Fibroblast of the aortic adventitia (primary cell): ENCODE results near the gene HJV. TPM values are rescaled to one million over a fixed set of nuclear protein-coding genes. Genes with fewer than 3 reads are reported as not detected.

ENCODE experiments used
- DNase-seq: peaks from one replicate; pipeline ENCODE4 v3.0.0-alpha.2; 2010; ENCODE audit warnings: low read depth
- H3K4me3 ChIP-seq: 2 replicates; pipeline ENCODE4 v1.5.1; 2011; ENCODE audit warnings: low read depth, mild to moderate bottlenecking, control low read depth, low read length, moderate library complexity
- CTCF ChIP-seq: IDR thresholded peaks from 2 replicates; pipeline ENCODE4 v1.5.1; 2011; ENCODE audit warnings: mild to moderate bottlenecking, low read length, control low read depth, inconsistent platforms; ENCODE audit not compliant: insufficient read depth
- total RNA-seq: library from RNA; depleted of rRNA; stranded (reverse); fragments of >200 nt; gene quantifications from 2 replicates; pipeline ENCODE4 v1.2.3, GENCODE V29; 2012; ENCODE audit warnings: low replicate concordance

Gene HJV
- total RNA-seq, 1 donor: not detected

DNA sequence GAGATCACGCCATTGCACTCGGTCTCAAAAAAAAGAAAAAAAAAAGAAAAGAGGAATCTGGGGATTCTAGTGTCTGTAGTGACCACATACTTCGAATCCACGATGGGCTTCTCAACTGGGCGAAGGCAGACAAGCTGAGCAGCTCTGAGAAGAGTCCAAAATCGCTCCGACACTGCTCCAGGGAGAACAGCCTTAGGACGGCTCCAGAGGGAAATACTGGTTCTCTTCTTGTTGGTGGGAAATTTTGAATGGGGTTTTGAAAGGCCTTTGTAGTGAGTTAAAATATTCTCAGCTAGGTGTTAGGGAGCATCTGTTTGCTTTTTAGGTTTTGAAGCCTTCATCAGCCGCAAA, 18.3 kb upstream of the HJV start:
- no peak for DNase-seq
- no peak overlapping the region for H3K4me3 ChIP-seq
- TF ChIP-seq CTCF: no peak

DNA sequence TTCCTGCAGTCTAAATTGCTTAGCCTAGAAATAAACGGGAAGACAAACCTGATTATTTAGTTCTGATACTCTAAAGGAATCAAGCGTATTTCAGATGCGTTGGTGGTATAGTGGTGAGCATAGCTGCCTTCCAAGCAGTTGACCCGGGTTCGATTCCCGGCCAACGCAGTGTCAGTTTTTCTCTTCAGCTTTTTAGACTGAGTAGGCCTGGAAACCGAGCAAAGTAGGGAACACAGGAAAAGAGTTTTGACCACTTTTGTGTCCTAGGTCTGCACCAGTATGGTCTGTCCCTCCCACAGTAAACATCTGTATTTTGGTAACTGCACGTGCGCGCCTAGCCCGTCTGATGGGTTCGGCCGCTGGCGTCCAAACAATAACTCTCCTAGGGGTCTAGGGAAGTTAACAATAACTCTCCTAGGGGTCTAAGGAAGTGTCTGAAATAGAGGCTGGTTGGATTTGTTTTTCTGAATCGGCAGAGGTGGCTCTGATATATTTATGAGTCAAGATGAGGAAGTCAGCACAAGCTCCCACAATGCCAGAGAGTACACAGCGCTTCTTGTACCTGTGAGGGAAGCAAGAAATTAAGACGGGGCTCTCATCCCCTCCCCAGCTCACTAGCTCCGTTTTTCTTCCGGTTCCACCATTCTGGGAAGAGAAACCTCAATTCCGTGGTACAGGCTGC, 15.6 kb upstream of the HJV start:
- peak; percentile 95 for DNase-seq
- TF ChIP-seq CTCF: no peak
- H3K4me3 ChIP-seq: peak overlapping the region; percentile 76

GRCh38 chr1:146036241-146036964, 14.9 kb upstream of the HJV start:
- peak overlapping the region; percentile 57 for H3K4me3 ChIP-seq
- DNase-seq: no peak
- no peak for TF ChIP-seq CTCF

GRCh38 chr1:146035048-146035423, 13.5 kb upstream of the HJV start:
- DNase-seq: no peak
- peak overlapping the region; percentile 37 for H3K4me3 ChIP-seq
- TF ChIP-seq CTCF: no peak

- DNase-seq: peak; percentile 62
- H3K4me3 ChIP-seq: no peak overlapping the region
- TF ChIP-seq CTCF: peak; percentile 53
Measured at GRCh38 chr1:146032631-146033219, 11.2 kb upstream of the HJV start.

DNA sequence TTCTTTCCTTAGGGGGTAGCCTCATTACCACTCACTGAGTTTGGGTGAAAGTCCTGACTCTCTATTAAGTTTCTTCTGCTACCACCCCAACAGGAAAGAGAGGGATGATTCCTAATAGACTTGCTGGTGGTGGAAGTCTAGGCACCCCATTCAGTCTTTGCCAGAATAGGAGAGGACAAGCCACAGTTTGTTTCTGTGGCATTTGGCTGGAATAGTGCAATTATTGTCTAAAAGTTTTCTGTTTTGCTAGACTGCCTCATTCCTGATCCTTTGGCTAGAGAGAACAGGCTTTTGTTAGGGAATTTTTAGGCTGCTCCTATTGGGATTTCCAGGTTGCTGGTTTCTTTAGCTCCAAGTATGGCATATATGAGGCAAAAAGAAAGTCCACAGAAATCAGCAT, 9.9 kb upstream of the HJV start:
- no peak overlapping the region for H3K4me3 ChIP-seq
- no peak for DNase-seq
- TF ChIP-seq CTCF: no peak
